Motor neuron (in vitro differentiated cells): ENCODE results near the gene PRSS33. TPM values are rescaled to one million over a fixed set of nuclear protein-coding genes. Genes with fewer than 3 reads are reported as not detected.

Source experiments
- ATAC-seq, 8 experiments: fragments of 200-7000 bp; cut with Tn5 transposase; replicated peaks in 6 of 8; 2 replicates each; pipeline ENCODE4 v1.8.0; 2021; ENCODE audit warnings: mild to moderate bottlenecking in 8 of 8, moderate library complexity in 8 of 8
- H3K27ac ChIP-seq, 2 donors: fragments of 250-450 bp; sonication (Bioruptor Pico); 2 replicates each; pipeline ENCODE4 v1.9.0; 2021; ENCODE audit warnings: antibody characterized with exemption in 2 of 2, mild to moderate bottlenecking in 2 of 2, moderate library complexity in 1 of 2
- H3K4me1 ChIP-seq, 2 donors: fragments of 250-450 bp; sonication (Bioruptor Pico); replicated peaks in 1 of 2; 2 replicates each; pipeline ENCODE4 v1.6.1; 2021; ENCODE audit warnings: antibody characterized with exemption in 2 of 2, mild to moderate bottlenecking in 2 of 2, moderate library complexity in 1 of 2
- H3K4me3 ChIP-seq, 5 donors: fragments of 250-450 bp; sonication (Bioruptor Pico); 2 replicates each; pipeline ENCODE4 v1.9.0; 2021; ENCODE audit warnings: antibody characterized with exemption in 5 of 5, mild to moderate bottlenecking in 5 of 5, moderate library complexity in 4 of 5
- WGBS, 10 experiments: fragments of 450-650 bp; shearing (Covaris generic); methylation state at CpG; one replicate each; pipeline ENCODE4 v1.0.0; 2022; 5-methylcytosine and 5-hydroxymethylcytosine counted together
- in situ Hi-C, 9 experiments: fragments of 400-800 bp; cut with MboI; loops; one replicate each; pipeline ENCODE4 v1.15.0; 2021; ENCODE audit warnings: low sequenced_read_pairs in 9 of 9, low pct_unique_long_range_greater_than_20kb in 2 of 9; ENCODE audit not compliant: unreplicated experiment in 9 of 9
- total RNA-seq, 8 experiments: library from RNA; unstranded; fragments of 300-600 nt; gene quantifications; 2 replicates each; pipeline versions ENCODE4 v1.2.3 to v1.2.4, GENCODE V29; 2022

The PRSS33 gene
- total RNA-seq, 8 experiments from 2014 or later: 0.22 to 0.51 (median 0.33) TPM; not detected in 4

DNA sequence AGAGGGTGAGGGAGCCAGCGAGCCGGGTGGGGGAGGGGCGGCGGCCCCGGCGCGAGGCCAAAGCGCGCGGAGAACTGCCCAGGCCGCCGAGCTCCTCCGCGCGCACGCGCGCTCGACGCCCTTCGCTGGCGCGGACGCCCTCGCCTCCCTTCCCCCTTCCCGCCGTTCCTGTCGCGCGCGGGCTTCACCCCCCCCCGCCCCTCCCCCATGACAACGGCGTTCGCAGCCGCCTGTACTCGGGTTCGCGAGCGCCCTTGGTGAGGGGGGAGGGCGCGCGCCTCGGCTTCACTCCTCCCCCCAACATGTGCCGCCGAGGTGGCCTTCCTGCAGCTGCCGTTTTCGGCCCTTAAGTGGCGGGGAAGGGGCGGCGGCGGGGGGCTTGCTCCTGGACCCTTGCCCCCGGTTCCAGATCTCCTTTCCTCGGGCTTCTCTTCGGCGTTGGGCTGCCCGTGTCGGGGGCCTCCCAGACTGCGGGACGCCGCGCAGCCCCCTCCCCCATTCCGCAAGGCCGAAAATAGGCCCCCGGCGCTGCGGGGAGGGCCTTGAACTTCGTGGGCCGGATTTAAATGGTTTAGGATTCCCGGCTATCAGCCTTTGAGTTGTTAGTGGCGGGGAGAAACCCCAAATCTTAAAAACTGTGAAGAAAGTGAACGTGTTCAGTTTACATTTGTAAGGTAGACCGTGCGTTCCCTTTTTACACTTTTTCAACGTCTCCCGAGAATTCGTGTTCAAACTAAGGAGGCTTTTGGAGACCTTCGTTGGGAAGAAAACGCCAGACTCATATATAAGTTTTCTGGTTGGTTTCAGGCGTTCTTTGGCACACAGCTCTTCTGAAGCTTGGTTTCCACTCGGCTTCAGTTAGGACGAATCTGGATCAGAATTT is 34.3 kb downstream of the PRSS33 start:
- in situ Hi-C loops: no loop called here
- WGBS, 10 experiments: 0 to 5% (median 0%) methylated on average over 2 to 13 of the region's 82 CpGs
- peak overlapping the region; percentile 99 to 100 for H3K27ac ChIP-seq
- peak overlapping the region; percentile 54 to 97 (median 87) for H3K4me3 ChIP-seq
- H3K4me1 ChIP-seq: peaks cover 19 to 20% of the 10 kb centered on the region in 2 donors
- ATAC-seq: peak; percentile 53 to 79 (median 71)

DNA sequence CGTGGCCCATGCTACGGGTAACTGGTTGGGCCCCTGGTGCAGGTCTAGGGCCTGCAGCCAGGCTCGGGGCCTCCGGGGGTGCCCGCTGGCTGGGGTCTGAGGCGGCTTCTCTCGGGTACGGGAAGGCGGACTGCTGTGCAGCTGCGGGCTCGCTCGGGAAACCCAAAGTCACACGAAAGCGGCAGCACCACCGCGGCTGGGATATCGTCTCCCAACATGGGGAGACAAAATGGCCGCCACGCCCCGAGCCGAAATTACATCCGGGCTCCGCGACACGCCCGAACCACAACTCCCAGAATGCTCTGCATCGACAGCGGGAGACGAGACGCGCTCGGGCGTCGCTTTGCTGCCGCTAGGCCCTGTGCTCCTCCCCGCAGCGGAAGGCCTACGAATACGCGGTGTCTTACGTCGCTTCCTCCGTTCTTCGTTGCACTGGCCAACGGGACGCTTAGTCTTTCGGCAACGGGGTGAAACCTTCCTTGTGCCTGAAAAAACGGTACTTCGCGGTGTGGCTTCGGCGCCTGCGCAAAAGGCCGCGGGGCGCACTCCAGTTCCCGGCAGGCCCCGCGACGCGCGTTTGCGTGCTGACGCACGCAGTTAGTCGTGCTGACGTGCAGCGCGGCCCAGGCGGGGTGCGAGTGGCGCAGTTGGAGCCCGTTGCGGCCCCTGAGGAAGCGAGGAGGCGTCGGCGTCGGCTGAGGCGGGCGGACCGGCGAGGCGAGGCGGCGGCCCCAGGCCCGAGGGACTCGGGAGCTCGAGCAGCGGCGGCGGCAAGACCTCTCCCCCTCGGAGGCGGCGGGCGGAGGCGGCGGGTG is 35.1 kb downstream of the PRSS33 start, which contains the start of gene SRRM2:
Gene SRRM2, plus strand, starts transcription at position 604 of the 815 bp plus-strand sequence. CDS start 3,727 bp downstream, outside the sequence.
- ATAC-seq: peak; percentile 83 to 94 (median 88)
- in situ Hi-C loops: no loop called here
- WGBS, 10 experiments: 0 to 10% (median 0%) methylated on average over 1 to 7 of the region's 99 CpGs; no CpG with 5 or more reads in 5 of the 10 experiments
- Histone ChIP-seq H3K4me3 (peak within 1 kb of the TSS; percentile 54 to 97 (median 87)), H3K27ac (peak within 1 kb of the TSS; percentile 99 to 100), H3K4me1 (peaks cover 19 to 20% of the 10 kb centered on the region in 2 donors)

DNA sequence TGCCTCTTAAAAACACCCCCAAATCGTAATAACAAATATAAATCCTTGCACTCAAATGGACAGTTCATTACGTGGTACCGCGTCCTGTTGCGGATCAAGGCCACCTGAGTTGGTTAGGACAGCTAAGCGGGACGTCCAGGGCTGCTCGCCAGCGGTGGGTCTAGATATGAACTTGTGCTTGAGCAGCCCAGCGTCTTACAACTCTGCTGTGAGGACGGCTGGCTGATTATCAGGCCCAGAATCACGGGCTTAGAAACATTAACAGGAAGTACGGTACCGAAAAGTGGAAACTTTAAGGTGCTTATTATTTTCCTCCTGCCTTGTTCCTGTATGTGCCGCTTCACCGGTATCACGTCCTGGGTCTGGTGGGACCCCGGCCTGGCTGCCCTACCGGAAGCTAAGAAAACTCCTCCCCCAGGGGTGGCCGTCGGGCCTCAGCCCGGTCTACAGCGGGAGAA is 35.8 kb downstream of the PRSS33 start:
- 20 to 73% (median 35%) methylated on average over 1 to 12 of the region's 23 CpGs; no CpG with 5 or more reads in 1 of the 10 experiments for WGBS, 10 experiments
- H3K27ac ChIP-seq: peak overlapping the region; percentile 99 to 100
- H3K4me3 ChIP-seq: peak overlapping the region; percentile 54 to 97 (median 87)
- peaks cover 19 to 20% of the 10 kb centered on the region in 2 donors for H3K4me1 ChIP-seq
- peak in 6 of 8 experiments; percentile 33 to 70 (median 65) for ATAC-seq
- in situ Hi-C loops: no loop called here

DNA sequence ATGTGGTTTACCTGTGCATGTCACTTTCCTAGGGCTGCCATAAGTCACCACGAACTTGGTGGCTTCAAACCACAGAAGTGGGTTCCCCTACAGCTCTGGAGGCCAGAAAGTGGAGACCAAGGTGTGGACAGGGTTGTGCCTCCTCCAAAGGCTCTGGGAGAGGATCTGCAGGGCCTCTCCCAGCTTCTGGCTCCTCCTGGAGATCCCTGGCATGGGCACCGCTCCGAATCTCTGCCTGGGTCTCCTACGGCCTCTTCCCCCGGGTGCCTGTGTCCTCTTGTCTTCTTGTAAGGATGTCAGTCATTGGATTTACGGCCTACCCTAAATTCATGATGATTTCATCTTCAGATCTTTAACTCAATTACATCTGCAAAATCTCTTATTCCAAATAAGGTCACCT is 37.4 kb downstream of the PRSS33 start:
- in situ Hi-C loops: no loop called here
- no peak overlapping the region for H3K27ac ChIP-seq
- H3K4me1 ChIP-seq: peaks cover 17 to 18% of the 10 kb centered on the region in 2 donors
- no peak overlapping the region for H3K4me3 ChIP-seq
- ATAC-seq: no peak
- WGBS, 10 experiments: 81 to 100% (median 100%) methylated on average over 1 to 5 of the region's 6 CpGs; no CpG with 5 or more reads in 4 of the 10 experiments

DNA sequence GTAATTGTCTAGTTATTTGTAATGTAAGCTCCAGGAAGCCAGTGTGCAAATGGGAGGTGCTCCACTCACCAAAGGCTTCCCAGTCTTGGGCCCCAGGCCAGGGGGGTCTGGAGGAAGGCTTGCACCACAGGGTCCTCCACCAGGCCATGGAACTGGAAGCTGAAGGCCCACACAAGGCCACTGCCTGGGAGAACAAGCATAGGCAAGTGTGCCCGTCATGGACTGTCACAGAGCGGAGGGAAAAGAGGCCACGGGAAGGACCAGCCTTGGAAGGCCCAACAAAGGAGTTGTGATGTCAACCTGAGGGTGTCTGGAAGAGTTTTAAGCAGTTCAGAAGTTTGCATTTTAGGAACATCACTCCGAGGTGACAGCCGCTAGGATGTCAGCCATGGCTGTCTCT is 37.9 kb downstream of the PRSS33 start:
- in situ Hi-C loops: no loop called here
- H3K27ac ChIP-seq: no peak overlapping the region
- no peak overlapping the region for H3K4me3 ChIP-seq
- ATAC-seq: no peak
- 89 to 100% (median 100%) methylated on average over 1 to 4 of the region's 5 CpGs; no CpG with 5 or more reads in 5 of the 10 experiments for whole genome bisulfite sequencing, 10 experiments
- H3K4me1 ChIP-seq: peaks cover 12 to 13% of the 10 kb centered on the region in 2 donors

DNA sequence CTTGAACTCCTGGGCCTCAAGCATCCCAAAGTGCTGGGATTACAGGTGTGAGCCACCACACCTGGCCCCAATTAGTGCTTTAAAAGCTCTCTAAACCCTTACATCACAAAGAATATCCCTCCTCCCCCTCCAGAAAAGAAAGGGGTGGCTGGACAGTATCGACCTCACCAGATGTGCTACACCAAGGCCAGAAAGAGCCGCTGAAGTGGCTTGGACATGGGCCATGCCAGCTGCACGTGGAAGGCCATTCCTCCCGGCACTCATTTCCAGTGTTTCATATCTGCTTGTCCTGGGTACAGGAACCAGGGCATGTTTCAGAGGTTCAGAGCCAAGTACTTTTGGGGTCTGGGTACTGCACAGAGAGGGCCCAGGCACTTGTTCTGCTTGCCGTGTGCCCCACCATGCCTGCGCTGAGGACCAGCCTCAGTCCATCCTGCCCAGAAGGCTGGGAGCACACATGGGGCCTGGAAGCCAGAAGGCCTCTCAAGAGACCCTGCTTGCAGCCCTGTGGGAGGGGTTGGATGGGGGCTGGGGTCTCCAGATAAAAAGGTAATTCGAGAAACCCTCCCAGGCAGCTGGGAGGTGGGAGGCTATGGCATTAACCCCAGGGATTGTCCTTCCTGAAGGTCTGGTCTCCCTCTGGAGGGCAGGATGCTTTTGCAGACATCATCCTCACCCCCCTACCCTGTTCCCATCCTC is 38.5 kb downstream of the PRSS33 start:
- no peak overlapping the region for H3K4me3 ChIP-seq
- WGBS, 10 experiments: 40 to 100% (median 86%) methylated on average over 1 to 3 of the region's 7 CpGs; no CpG with 5 or more reads in 6 of the 10 experiments
- H3K4me1 ChIP-seq: peaks cover 9 to 10% of the 10 kb centered on the region in 2 donors
- in situ Hi-C loops: no loop called here
- no peak for ATAC-seq
- no peak overlapping the region for H3K27ac ChIP-seq

DNA sequence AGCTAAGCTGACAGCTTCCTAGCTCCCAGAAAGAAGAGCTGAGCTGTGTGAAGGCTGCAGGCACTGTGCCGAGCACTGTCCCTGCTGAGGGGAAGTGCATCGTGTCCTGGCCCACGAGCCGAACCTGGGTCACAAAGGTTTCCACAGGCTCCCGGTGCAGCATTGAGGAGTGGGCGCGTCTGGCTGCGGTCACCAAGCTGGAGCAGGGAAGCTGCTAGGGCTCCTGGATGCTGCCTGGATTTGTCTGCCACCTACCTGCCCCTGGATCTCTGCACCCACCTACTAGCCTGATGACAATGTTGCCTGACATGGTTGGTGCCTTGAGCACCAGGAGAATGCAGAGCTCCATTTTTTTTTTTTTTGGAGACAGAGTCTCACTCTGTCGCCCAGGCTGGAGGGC is 41.4 kb downstream of the PRSS33 start:
- in situ Hi-C loops: no loop called here
- no peak overlapping the region for H3K27ac ChIP-seq
- H3K4me1 ChIP-seq: peaks cover under 1 to 4% of the 10 kb centered on the region in 2 donors
- H3K4me3 ChIP-seq: no peak overlapping the region
- 40 to 100% (median 85%) methylated on average over 1 to 7 of the region's 9 CpGs; no CpG with 5 or more reads in 3 of the 10 experiments for WGBS, 10 experiments
- peak in 1 of 8 experiments; percentile 20 for ATAC-seq

DNA sequence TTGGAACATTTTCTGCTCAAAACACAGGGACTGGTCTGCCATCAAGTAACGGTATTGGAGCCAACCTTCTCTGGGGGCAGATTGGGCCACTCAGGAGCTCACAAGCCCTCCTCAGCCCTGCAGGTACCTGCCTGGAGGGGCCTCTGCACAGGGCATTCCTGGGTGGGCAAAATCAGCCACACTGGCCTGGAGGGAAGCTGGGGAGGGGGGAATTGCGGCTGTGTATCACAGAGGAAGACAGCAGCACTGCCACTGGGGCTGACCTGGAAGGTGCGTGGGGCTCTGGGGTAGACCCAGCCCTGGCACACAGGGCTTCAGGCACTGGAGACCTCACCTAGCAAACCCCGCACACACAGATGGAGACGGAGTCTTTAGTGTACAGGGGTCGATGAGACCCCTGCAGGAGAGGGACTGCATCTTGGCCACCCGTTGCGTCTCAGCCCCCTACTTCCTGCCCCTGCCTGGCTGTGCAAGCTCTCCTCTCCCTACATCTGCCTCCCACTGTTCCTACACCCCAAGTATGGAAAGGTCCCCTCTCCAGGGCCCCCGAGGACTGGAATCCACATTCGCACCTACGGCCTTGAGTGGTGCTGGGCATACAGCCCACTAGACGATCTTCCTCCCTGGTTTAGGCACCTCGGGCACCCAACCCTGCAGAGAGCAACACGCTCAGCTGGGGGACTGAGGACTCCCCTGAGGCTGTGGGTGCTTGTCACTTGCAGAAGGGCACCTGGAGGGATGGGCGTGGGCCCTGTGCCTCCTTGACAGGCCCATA is 42.1 kb downstream of the PRSS33 start:
- Histone ChIP-seq H3K4me3 (no peak overlapping the region), H3K27ac (no peak overlapping the region), H3K4me1 (no peaks in the 10 kb centered on the region)
- ATAC-seq: peak in 3 of 8 experiments; percentile 2 to 7 (median 6)
- in situ Hi-C loops: no loop called here
- WGBS, 10 experiments: 43 to 100% (median 67%) methylated on average over 1 to 5 of the region's 15 CpGs; no CpG with 5 or more reads in 1 of the 10 experiments

DNA sequence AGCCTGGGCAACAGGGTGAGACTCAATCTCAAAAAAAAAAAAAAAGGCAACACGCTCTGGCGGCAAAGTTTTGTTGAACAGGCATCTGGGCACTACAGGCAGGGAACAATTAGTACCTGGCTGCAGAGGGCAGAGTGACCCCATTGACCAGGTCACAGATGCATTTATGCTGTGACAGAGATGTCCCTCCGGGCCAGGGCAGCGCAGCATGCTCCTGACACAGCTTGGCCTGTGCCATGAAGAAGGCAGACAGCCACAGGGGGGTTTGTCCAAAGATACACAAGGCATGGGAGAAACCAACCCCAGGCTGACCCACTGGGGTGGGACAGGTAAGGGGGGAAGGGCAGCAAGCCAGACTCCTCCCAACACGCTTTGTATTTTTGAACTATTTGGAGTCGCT is 42.6 kb downstream of the PRSS33 start:
- WGBS, 10 experiments: 56 to 83% (median 81%) methylated on average over 1 to 5 of the region's 6 CpGs; no CpG with 5 or more reads in 4 of the 10 experiments
- H3K27ac ChIP-seq: no peak overlapping the region
- in situ Hi-C loops: no loop called here
- peaks cover 2 to 4% of the 10 kb centered on the region in 2 donors for H3K4me1 ChIP-seq
- no peak for ATAC-seq
- H3K4me3 ChIP-seq: no peak overlapping the region

DNA sequence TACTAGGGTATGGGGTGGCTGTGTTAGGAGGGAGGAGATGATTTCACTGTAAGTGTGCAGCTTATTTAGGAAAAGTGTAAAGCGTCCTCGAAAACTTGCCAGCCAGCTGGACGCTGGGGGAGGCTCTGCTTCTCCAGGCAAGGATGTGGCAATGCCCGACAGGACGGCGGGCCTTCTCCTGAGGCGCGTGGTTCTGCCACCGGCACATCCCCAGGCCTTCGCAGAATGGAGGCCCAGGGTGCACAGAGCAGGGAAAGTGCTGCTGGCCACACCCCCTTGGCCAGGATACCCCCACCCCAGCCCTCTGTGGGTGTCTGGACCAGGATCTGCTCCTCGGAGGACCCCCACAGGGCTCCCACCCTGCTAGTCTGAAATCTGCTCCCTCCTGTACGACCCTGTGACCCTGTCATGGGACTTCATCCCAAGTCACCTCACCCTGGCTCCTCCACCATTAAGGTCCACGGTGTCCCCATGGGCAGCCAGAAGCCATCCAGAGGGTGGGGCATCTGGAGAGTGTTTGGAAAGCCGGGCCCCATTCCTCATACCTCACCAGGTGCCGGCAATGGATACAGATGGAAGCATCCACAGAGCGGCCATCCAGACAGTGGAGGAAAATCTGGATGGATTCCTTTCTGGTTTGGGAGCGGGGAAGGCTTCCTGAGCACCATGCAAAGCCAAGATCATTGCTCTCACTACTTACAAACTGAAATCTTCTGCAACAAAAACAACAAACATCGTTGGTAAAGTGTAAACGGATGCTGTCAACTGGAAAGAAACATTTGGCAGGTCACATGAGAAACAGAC is 44.2 kb downstream of the PRSS33 start:
- H3K27ac ChIP-seq: no peak overlapping the region
- peak in 1 of 8 experiments; percentile 9 for ATAC-seq
- 40 to 90% (median 80%) methylated on average over 1 to 12 of the region's 19 CpGs; no CpG with 5 or more reads in 1 of the 10 experiments for WGBS, 10 experiments
- in situ Hi-C loops: no loop called here
- no peak overlapping the region for H3K4me3 ChIP-seq
- H3K4me1 ChIP-seq: peaks cover 8 to 13% of the 10 kb centered on the region in 2 donors

DNA sequence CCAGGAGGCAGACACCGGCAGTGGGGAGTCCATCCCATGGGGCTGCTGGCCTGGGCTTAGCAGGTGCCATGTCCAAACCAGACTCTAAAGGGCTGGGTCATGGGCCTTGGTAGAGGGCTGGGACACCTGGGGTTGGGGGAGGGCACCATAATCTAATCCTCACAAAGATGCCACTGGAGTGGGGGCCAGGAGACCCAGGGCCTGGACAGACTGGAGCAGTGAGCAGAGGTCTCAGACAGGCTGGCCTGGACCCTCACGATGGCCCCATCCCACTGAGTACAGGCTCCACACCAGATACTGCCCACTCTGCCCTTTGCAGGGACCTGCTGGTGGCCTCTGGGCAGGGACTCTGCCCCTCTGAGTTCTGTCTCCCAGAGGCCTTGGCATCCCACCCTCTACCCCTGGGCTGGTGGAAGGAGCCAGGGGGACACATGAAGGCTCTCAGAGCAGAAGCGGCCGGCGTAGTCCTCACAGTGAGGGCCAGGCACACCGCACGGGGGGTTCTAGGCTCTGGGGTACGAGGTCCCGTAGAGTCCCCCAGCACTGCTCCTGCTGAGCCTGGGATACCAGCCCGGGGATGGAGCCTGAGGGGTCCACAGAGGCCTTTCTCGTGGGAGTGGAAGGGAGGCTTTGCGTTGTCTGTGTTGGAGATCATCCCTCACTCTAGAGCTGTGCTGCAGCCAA is 44.9 kb downstream of the PRSS33 start:
- Histone ChIP-seq H3K27ac (no peak overlapping the region), H3K4me3 (no peak overlapping the region), H3K4me1 (peaks cover 8 to 13% of the 10 kb centered on the region in 2 donors)
- WGBS, 10 experiments: 50 to 100% (median 84%) methylated on average over 1 to 7 of the region's 12 CpGs; no CpG with 5 or more reads in 3 of the 10 experiments
- ATAC-seq: no peak
- in situ Hi-C loops: no loop called here
